GM21515 (cell line): ENCODE measurements around the gene PSME2.

Source experiments
- ATAC-seq: cut with Tn5 transposase; IDR thresholded peaks from one replicate; pipeline ENCODE4 v1.9.1; 2021; ENCODE audit not compliant: unreplicated experiment

PSME2 gene

GRCh38 chr14:24146453-24146977, at the start of gene PSME2:
Gene PSME2 (minus strand): TSS chr14:24146610. CDS start chr14:24146581, 29 bp downstream.
- peak; percentile 55 for ATAC-seq

GRCh38 chr14:24195186-24196070, 49.0 kb upstream of the PSME2 start, which contains the start of gene TM9SF1:
Gene TM9SF1 (minus strand): TSS chr14:24195441. CDS start chr14:24195019, 422 bp downstream.
- ATAC-seq = peak; percentile 78

GRCh38 chr14:24194873-24195185, 48.4 kb upstream of the PSME2 start:
- ATAC-seq = no peak

- ATAC-seq = no peak
Observed at GRCh38 chr14:24194186-24194872, 47.9 kb upstream of the PSME2 start.

GRCh38 chr14:24192933-24193332, 46.5 kb upstream of the PSME2 start:
- ATAC-seq = no peak

GRCh38 chr14:24190416-24190815, 44.0 kb upstream of the PSME2 start:
- ATAC-seq = no peak

GRCh38 chr14:24189460-24189859, 43.0 kb upstream of the PSME2 start:
- ATAC-seq = no peak

GRCh38 chr14:24189059-24189375, 42.6 kb upstream of the PSME2 start:
- ATAC-seq = no peak

GRCh38 chr14:24188251-24189058, 42.0 kb upstream of the PSME2 start, which contains the start of gene IPO4:
Gene IPO4 (minus strand): TSS chr14:24188816. CDS start chr14:24188787, 29 bp downstream.
- peak; percentile 87 for ATAC-seq

- no peak for ATAC-seq
Observed at GRCh38 chr14:24187539-24187915, 41.1 kb upstream of the PSME2 start.

- ATAC-seq = no peak
Observed at GRCh38 chr14:24186831-24187538, 40.6 kb upstream of the PSME2 start.

GRCh38 chr14:24185741-24186140, 39.3 kb upstream of the PSME2 start:
- ATAC-seq = no peak

GRCh38 chr14:24185026-24185425, 38.6 kb upstream of the PSME2 start:
- no peak for ATAC-seq

GRCh38 chr14:24184104-24184970, 37.9 kb upstream of the PSME2 start:
- no peak for ATAC-seq

- no peak for ATAC-seq
Observed at GRCh38 chr14:24183014-24183481, 36.6 kb upstream of the PSME2 start.

- ATAC-seq = no peak
Observed at GRCh38 chr14:24182110-24182882, 35.9 kb upstream of the PSME2 start.

- ATAC-seq = no peak
Observed at GRCh38 chr14:24181371-24182077, 35.1 kb upstream of the PSME2 start.
